ENCODE results near the gene SYTL1.
A peak's percentile ranks its signal among the peaks of the same experiment; 100 is the strongest.

The SYTL1 gene

DNA sequence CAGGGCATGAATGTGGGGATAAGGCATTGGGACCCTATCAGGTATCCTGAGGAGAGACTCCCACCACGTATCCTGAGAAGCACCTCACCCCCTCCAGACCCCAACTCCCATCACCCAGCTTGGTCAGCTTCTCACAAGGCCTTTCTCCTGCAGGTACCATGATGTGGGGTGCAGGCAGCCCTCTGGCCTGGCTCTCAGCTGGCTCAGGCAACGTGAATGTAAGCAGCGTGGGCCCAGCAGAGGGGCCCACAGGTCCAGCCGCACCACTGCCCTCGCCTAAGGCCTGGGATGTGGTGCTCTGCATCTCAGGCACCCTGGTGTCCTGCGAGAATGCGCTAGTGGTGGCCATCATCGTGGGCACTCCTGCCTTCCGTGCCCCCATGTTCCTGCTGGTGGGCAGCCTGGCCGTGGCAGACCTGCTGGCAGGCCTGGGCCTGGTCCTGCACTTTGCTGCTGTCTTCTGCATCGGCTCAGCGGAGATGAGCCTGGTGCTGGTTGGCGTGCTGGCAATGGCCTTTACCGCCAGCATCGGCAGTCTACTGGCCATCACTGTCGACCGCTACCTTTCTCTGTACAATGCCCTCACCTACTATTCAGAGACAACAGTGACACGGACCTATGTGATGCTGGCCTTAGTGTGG lies 51.9 kb downstream of the SYTL1 start:
- TF ChIP-seq, protein P1, sequence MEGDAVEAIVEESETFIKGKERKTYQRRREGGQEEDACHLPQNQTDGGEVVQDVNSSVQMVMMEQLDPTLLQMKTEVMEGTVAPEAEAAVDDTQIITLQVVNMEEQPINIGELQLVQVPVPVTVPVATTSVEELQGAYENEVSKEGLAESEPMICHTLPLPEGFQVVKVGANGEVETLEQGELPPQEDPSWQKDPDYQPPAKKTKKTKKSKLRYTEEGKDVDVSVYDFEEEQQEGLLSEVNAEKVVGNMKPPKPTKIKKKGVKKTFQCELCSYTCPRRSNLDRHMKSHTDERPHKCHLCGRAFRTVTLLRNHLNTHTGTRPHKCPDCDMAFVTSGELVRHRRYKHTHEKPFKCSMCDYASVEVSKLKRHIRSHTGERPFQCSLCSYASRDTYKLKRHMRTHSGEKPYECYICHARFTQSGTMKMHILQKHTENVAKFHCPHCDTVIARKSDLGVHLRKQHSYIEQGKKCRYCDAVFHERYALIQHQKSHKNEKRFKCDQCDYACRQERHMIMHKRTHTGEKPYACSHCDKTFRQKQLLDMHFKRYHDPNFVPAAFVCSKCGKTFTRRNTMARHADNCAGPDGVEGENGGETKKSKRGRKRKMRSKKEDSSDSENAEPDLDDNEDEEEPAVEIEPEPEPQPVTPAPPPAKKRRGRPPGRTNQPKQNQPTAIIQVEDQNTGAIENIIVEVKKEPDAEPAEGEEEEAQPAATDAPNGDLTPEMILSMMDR (IDR thresholded peaks at IDR 0.05; ENCODE audit: poor library complexity, severe bottlenecking) = no peak
- Histone ChIP-seq H3K27ac (ENCODE audit: poor library complexity, severe bottlenecking) (peak overlapping the region; percentile 58), H3K9me3 (ENCODE audit: severe bottlenecking) (no peaks in the 10 kb centered on the region), H3K4me3 (ENCODE audit: severe bottlenecking) (no peak overlapping the region), H3K36me3 (ENCODE audit: low read depth) (no peaks in the 10 kb centered on the region), H3K4me1 (ENCODE audit: insufficient read depth, poor library complexity, severe bottlenecking) (peaks cover 8% of the 10 kb centered on the region), H3K27me3 (ENCODE audit: insufficient read depth, poor library complexity, severe bottlenecking) (no peaks in the 10 kb centered on the region)
- ATAC-seq (ENCODE audit: low read depth) (no peak), DNase-seq (ENCODE audit: low spot score) (no peak)

- Histone ChIP-seq H3K27me3 (ENCODE audit: insufficient read depth, poor library complexity, severe bottlenecking) (no peaks in the 10 kb centered on the region), H3K9me3 (ENCODE audit: severe bottlenecking) (no peaks in the 10 kb centered on the region), H3K36me3 (ENCODE audit: low read depth) (no peaks in the 10 kb centered on the region), H3K27ac (ENCODE audit: poor library complexity, severe bottlenecking) (no peak overlapping the region), H3K4me3 (ENCODE audit: severe bottlenecking) (no peak overlapping the region), H3K4me1 (ENCODE audit: insufficient read depth, poor library complexity, severe bottlenecking) (peaks cover 8% of the 10 kb centered on the region)
- TF ChIP-seq, protein P1 (IDR thresholded peaks at IDR 0.05; ENCODE audit: poor library complexity, severe bottlenecking) = no peak
- DNase-seq (ENCODE audit: low spot score) = no peak
- ATAC-seq (ENCODE audit: low read depth) = no peak
These were observed 52.4 kb downstream of the SYTL1 start for GRCh38 chr1:27394282-27394658.

DNA sequence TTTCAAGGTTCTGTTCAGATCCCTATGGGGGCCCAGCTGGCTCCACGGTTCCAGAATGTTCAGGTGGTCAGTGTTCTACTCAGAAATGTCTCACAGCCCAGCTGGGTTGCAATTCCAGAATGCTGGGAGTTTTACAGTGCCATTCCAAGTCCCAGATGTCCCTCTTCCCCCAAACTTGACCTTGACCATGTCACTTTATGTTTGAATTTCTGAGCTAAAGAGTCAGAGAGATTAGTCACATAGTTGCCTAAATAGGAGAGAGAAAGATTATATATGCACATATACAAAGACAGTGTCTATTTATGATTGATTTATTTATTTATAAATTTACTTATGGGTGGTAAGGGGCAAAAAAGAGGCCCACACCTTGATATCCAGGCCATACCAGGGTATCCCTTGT lies 53.1 kb downstream of the SYTL1 start:
- TF ChIP-seq, protein P1 (IDR thresholded peaks at IDR 0.05; ENCODE audit: poor library complexity, severe bottlenecking) = no peak
- DNase-seq (ENCODE audit: low spot score) = no peak
- Histone ChIP-seq H3K4me1 (ENCODE audit: insufficient read depth, poor library complexity, severe bottlenecking) (peaks cover 8% of the 10 kb centered on the region), H3K9me3 (ENCODE audit: severe bottlenecking) (no peaks in the 10 kb centered on the region), H3K27me3 (ENCODE audit: insufficient read depth, poor library complexity, severe bottlenecking) (no peaks in the 10 kb centered on the region), H3K27ac (ENCODE audit: poor library complexity, severe bottlenecking) (no peak overlapping the region), H3K4me3 (ENCODE audit: severe bottlenecking) (no peak overlapping the region), H3K36me3 (ENCODE audit: low read depth) (no peaks in the 10 kb centered on the region)
- no peak for ATAC-seq (ENCODE audit: low read depth)

DNA sequence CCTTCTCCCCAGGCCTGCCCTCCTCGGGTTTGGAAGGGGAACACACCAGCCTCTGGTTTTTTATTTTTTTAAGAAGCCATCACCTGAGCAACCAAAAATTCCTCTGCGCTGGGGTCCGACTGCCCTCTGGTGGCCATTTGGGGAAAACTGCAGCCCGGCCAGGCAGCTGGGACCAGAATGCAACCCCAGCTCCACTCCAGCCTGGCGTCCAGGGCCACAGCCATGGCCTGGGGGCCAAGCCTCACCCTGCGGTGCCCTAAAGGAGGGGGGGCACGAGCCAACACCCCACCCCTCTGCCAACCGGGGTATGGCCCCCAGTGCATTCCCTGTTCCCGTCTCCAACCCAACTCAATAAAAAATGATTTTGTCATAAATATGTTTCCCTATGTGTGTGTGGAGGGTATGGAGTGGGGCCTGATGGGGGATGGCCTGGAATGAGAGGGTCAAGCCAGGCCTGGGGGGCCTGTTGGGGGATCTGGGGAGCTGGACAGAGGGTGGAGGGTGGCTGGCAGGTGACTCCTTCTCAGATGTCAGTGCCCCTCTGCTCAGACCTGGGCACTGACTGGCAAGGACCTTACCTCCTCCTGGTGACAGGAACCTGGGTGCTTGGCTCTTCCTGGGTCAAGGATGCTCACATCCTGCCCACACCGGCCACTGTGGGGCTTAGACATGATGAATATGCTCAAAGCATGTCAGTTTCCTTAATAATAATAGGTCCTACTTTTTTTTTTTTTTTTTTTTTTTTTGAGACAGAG lies 53.8 kb downstream of the SYTL1 start:
- Histone ChIP-seq H3K4me1 (ENCODE audit: insufficient read depth, poor library complexity, severe bottlenecking) (peaks cover 8% of the 10 kb centered on the region), H3K4me3 (ENCODE audit: severe bottlenecking) (no peak overlapping the region), H3K27me3 (ENCODE audit: insufficient read depth, poor library complexity, severe bottlenecking) (no peaks in the 10 kb centered on the region), H3K36me3 (ENCODE audit: low read depth) (no peaks in the 10 kb centered on the region), H3K27ac (ENCODE audit: poor library complexity, severe bottlenecking) (no peak overlapping the region), H3K9me3 (ENCODE audit: severe bottlenecking) (no peaks in the 10 kb centered on the region)
- peak; percentile 34 for ATAC-seq (ENCODE audit: low read depth)
- TF ChIP-seq, protein P1 (IDR thresholded peaks at IDR 0.05; ENCODE audit: poor library complexity, severe bottlenecking) = peak; percentile 98
- no peak for DNase-seq (ENCODE audit: low spot score)

DNA sequence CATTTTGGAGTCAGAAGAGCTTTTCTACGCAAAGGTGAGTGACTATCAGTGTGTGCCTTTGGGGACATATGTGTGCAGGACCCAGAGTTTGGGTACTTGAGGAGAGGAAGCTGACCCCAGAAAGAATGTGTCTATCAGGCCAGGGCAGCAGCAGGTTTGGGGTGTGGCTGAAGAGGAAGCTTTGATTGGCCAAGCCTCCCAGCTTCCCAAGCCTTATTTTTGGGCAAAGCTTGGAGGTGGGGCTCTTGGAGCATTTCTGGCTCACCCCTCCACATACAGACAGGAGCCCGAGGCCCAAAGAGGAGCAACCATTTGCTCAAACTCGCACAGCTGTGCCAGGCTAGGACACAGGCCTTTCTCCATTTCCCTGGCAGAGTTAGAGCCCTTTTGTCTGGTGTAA lies 55.3 kb downstream of the SYTL1 start:
- H3K27me3 ChIP-seq (ENCODE audit: insufficient read depth, poor library complexity, severe bottlenecking) = no peaks in the 10 kb centered on the region
- H3K27ac ChIP-seq (ENCODE audit: poor library complexity, severe bottlenecking) = no peak overlapping the region
- DNase-seq (ENCODE audit: low spot score) (no peak), ATAC-seq (ENCODE audit: low read depth) (no peak)
- H3K36me3 ChIP-seq (ENCODE audit: low read depth) = no peaks in the 10 kb centered on the region
- H3K4me3 ChIP-seq (ENCODE audit: severe bottlenecking) = no peak overlapping the region
- no peaks in the 10 kb centered on the region for H3K9me3 ChIP-seq (ENCODE audit: severe bottlenecking)
- TF ChIP-seq, protein P1 (IDR thresholded peaks at IDR 0.05; ENCODE audit: poor library complexity, severe bottlenecking) = no peak
- peaks cover 3% of the 10 kb centered on the region for H3K4me1 ChIP-seq (ENCODE audit: insufficient read depth, poor library complexity, severe bottlenecking)
